ENCODE measurements around the gene ADA. TPM values are rescaled to one million over a fixed set of nuclear protein-coding genes. Genes with fewer than 3 reads are reported as not detected.

ADA gene
- total and polyA plus RNA-seq, 2 of the 13 experiments (the other 11 are each of a cell fraction or from before 2014, with no cell fraction given) = 2.5 to 11.3 TPM

GRCh38 chr20:44574372-44574771, 77.1 kb downstream of the ADA start:
- no TSS peak for BruUV-seq (replicated peaks)
- Histone ChIP-seq H2AFZ (ENCODE audit: low read length) (no peak overlapping the region), H3K4me1 (ENCODE audit: insufficient read depth, low read length) (peaks cover 10% of the 10 kb centered on the region; the same call in 1 of the 2 replicates), H3K27me3 (ENCODE audit: control insufficient read depth in 1 of 2, insufficient read depth in 2 of 2, low read length in 2 of 2) (no peaks in the 10 kb centered on the region), H3K79me2 (ENCODE audit: insufficient read depth, low read length) (no peaks in the 10 kb centered on the region), H3K36me3 (replicated peaks in 1 of 2; ENCODE audit: control insufficient read depth in 1 of 2, insufficient read depth in 2 of 2, low read length in 2 of 2) (no peaks in the 10 kb centered on the region), H3K9ac (ENCODE audit: insufficient read depth, low read depth, low read length) (no peak overlapping the region), H3K9me3 (ENCODE audit: low read length) (no peaks in the 10 kb centered on the region), H3K27ac (ENCODE audit: extremely low read length, insufficient read depth, low read length) (no peak overlapping the region), H3K4me3 (replicated peaks in 1 of 3; ENCODE audit: insufficient read depth in 1 of 3, low read depth in 2 of 3, low read length in 3 of 3) (no peak overlapping the region), H3K4me2 (ENCODE audit: low read depth, low read length) (no peak overlapping the region), H4K20me1 (ENCODE audit: insufficient read depth, low read length) (no peaks in the 10 kb centered on the region)
- DNase-seq (ENCODE audit: low spot score) (no peak), FAIRE-seq (no peak), ATAC-seq (no peak)
- 95% methylated on average over 4 of the region's 4 CpGs for WGBS (ENCODE audit: low lambda C conversion rate)
- in situ Hi-C loops (cut with HindIII; ENCODE audit: extremely low pct_ligation_motif_present, low pct_unique_long_range_greater_than_20kb) = no loop called here
- intact Hi-C loops (cut with micrococcal nuclease; ENCODE audit: unreplicated experiment) = loop anchor here (10.0 kb wide), 1 partner anchor 560 kb away; no protein-coding TSS in a partner anchor
- CTCF ChIA-PET (ENCODE audit: low intra/inter-chr PET ratio, low total read pairs) = interaction anchor here (3.1 kb wide), 1 partner anchor 35 kb away, joined by 14 read pairs; no protein-coding TSS in a partner anchor
- POLR2A ChIA-PET = no interaction called here
- TF ChIP-seq HMGXB4 (CRISPR knock-in tag; IDR thresholded peaks at IDR 0.05; ENCODE audit: borderline replicate concordance in 1 of 2, low read depth in 1 of 2) (no peak), E2F2 (CRISPR knock-in tag; IDR thresholded peaks at IDR 0.05; ENCODE audit: borderline replicate concordance) (no peak), ZNF720 (CRISPR knock-in tag; IDR thresholded peaks at IDR 0.05) (no peak), SIX1 (CRISPR knock-in tag; IDR thresholded peaks at IDR 0.05; ENCODE audit: borderline replicate concordance) (no peak), ZBTB14 (CRISPR knock-in tag; IDR thresholded peaks at IDR 0.05) (no peak), NCOA2 (CRISPR knock-in tag; IDR thresholded peaks at IDR 0.05) (no peak), PHB2 (IDR thresholded peaks at IDR 0.05; ENCODE audit: partially characterized antibody) (no peak), ZIK1 (CRISPR knock-in tag; IDR thresholded peaks at IDR 0.05; ENCODE audit: borderline replicate concordance, low read depth) (no peak), TOPORS (CRISPR knock-in tag; IDR thresholded peaks at IDR 0.05) (no peak), ZNF256 (CRISPR knock-in tag; conservative IDR thresholded peaks at IDR 0.05) (no peak), ZNF841 (CRISPR knock-in tag; IDR thresholded peaks at IDR 0.05; ENCODE audit: borderline replicate concordance) (no peak), ZFP36L2 (CRISPR knock-in tag; IDR thresholded peaks at IDR 0.05) (no peak), JARID2 (CRISPR knock-in tag; IDR thresholded peaks at IDR 0.05; ENCODE audit: insufficient replicate concordance) (no peak), HNRNPUL1 (IDR thresholded peaks at IDR 0.05; ENCODE audit: low read depth, low read length) (no peak), KMT2A (CRISPR knock-in tag; IDR thresholded peaks at IDR 0.05) (no peak), MXD3 (CRISPR knock-in tag; IDR thresholded peaks at IDR 0.05) (no peak), NFKB2 (CRISPR knock-in tag; IDR thresholded peaks at IDR 0.05; ENCODE audit: borderline replicate concordance) (no peak), ZNF839 (CRISPR knock-in tag; IDR thresholded peaks at IDR 0.05; ENCODE audit: borderline replicate concordance) (no peak), MATR3 (CRISPR knock-in tag; IDR thresholded peaks at IDR 0.05) (no peak), ARID3A (IDR thresholded peaks at IDR 0.05; ENCODE audit: low read depth, low read length) (no peak)

All from HepG2 (cell line).